ENCODE measurements around the gene WLS.

DNA sequence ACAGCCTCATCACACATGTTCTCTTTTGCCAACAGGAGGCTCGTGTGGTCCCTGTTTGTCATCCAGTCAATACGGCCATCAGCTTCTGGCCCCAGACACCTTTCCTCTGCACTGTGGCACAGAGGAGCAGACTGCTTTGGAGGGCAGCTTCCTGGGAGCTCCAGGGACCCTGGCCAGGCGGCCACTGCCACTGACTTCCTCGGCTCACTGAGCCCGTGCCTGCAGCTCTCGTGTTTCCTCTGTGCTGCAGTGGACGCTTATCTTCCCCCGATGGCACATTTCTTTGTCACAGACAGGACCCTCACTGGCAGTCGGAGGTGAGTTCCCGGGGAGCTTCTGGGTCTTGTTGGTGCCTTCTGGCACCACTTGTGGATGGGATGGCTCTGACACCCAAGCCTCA is 114.9 kb downstream of the WLS start:
- TF ChIP-seq, protein P1, sequence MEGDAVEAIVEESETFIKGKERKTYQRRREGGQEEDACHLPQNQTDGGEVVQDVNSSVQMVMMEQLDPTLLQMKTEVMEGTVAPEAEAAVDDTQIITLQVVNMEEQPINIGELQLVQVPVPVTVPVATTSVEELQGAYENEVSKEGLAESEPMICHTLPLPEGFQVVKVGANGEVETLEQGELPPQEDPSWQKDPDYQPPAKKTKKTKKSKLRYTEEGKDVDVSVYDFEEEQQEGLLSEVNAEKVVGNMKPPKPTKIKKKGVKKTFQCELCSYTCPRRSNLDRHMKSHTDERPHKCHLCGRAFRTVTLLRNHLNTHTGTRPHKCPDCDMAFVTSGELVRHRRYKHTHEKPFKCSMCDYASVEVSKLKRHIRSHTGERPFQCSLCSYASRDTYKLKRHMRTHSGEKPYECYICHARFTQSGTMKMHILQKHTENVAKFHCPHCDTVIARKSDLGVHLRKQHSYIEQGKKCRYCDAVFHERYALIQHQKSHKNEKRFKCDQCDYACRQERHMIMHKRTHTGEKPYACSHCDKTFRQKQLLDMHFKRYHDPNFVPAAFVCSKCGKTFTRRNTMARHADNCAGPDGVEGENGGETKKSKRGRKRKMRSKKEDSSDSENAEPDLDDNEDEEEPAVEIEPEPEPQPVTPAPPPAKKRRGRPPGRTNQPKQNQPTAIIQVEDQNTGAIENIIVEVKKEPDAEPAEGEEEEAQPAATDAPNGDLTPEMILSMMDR (IDR thresholded peaks at IDR 0.05), result no peak
- TF ChIP-seq POLR2AphosphoS5 (IDR thresholded peaks at IDR 0.05), result no peak
- TF ChIP-seq EP300 (IDR thresholded peaks at IDR 0.05), result no peak
